H9 (cell line): Measurements from ENCODE around the gene ACSF3. TPM values are rescaled to one million over a fixed set of nuclear protein-coding genes. Genes with fewer than 3 reads are reported as not detected.

Source experiments
- DNase-seq: peaks from one replicate; pipeline ENCODE4 v3.0.0-alpha.2; 2017
- H2AFZ ChIP-seq: one replicate; pipeline ENCODE4 v1.6.1; 2013; ENCODE audit warnings: mild to moderate bottlenecking, low read length, control low read depth, moderate library complexity
- H2AK5ac ChIP-seq: 2 replicates; pipeline ENCODE4 v1.6.1; 2013; ENCODE audit warnings: low read length, control low read depth, mixed read lengths; ENCODE audit not compliant: insufficient read length
- H2BK120ac ChIP-seq: one replicate; pipeline ENCODE4 v1.6.1; 2013; ENCODE audit warnings: low read depth, mild to moderate bottlenecking, low read length, control low read depth, inconsistent platforms; ENCODE audit not compliant: poor library complexity, severe bottlenecking
- H2BK12ac ChIP-seq: 2 replicates; pipeline ENCODE4 v1.6.1; 2013; ENCODE audit warnings: low read length, control low read depth, mixed read lengths, low read depth; ENCODE audit not compliant: insufficient read length
- H2BK15ac ChIP-seq: 2 replicates; pipeline ENCODE4 v1.6.1; 2013; ENCODE audit warnings: low read depth, low read length, control low read depth
- H2BK20ac ChIP-seq: one replicate; pipeline ENCODE4 v1.6.1; 2013; ENCODE audit warnings: low read depth, mild to moderate bottlenecking, low read length, control low read depth, inconsistent platforms; ENCODE audit not compliant: poor library complexity, severe bottlenecking
- H2BK5ac ChIP-seq: 2 replicates; pipeline ENCODE4 v1.6.1; 2013; ENCODE audit warnings: low read length, control low read depth, mixed read lengths; ENCODE audit not compliant: insufficient read length
- H3K14ac ChIP-seq: 2 replicates; pipeline ENCODE4 v1.6.1; 2013; ENCODE audit warnings: low read length, control low read depth; ENCODE audit not compliant: insufficient read depth
- H3K18ac ChIP-seq: 2 replicates; pipeline ENCODE4 v1.6.1; 2013; ENCODE audit warnings: low read depth, mild to moderate bottlenecking, mixed read lengths, low read length, control low read depth; ENCODE audit not compliant: insufficient read length
- H3K23ac ChIP-seq: 2 replicates; pipeline ENCODE4 v1.6.1; 2013; ENCODE audit warnings: low read length, control low read depth, mixed read lengths, low read depth; ENCODE audit not compliant: insufficient read length
- H3K23me2 ChIP-seq: 2 replicates; pipeline ENCODE4 v1.6.1; 2013; ENCODE audit warnings: low read depth, mild to moderate bottlenecking, mixed read lengths, low read length, control low read depth; ENCODE audit not compliant: insufficient read length, poor library complexity, severe bottlenecking
- H3K27ac ChIP-seq: 2 replicates; pipeline ENCODE4 v1.5.1; 2013; ENCODE audit warnings: low read length, control low read depth, mixed read lengths, low read depth; ENCODE audit not compliant: insufficient read length
- H3K27me3 ChIP-seq: 2 replicates; pipeline ENCODE4 v1.6.1; 2013; ENCODE audit warnings: low read length, control low read depth, inconsistent platforms; ENCODE audit not compliant: insufficient read depth
- H3K4ac ChIP-seq: 2 replicates; pipeline ENCODE4 v1.6.1; 2013; ENCODE audit warnings: low read depth, mild to moderate bottlenecking, control low read depth, inconsistent platforms, low read length, moderate library complexity
- H3K4me1 ChIP-seq: 2 replicates; pipeline ENCODE4 v1.6.1; 2013; ENCODE audit warnings: low read length, control low read depth, inconsistent platforms; ENCODE audit not compliant: insufficient read depth
- H3K4me2 ChIP-seq: 2 replicates; pipeline ENCODE4 v1.6.1; 2013; ENCODE audit warnings: low read length, control low read depth, mixed read lengths; ENCODE audit not compliant: insufficient read length, insufficient read depth
- H3K56ac ChIP-seq: 2 replicates; pipeline ENCODE4 v1.6.1; 2013; ENCODE audit warnings: low read depth, mild to moderate bottlenecking, mixed read lengths, low read length, control low read depth; ENCODE audit not compliant: insufficient read length
- H3K79me1 ChIP-seq: 2 replicates; pipeline ENCODE4 v1.6.1; 2013; ENCODE audit warnings: low read depth, mild to moderate bottlenecking, moderate library complexity, low read length, control low read depth, inconsistent platforms; ENCODE audit not compliant: insufficient read depth, poor library complexity, severe bottlenecking
- H3K79me2 ChIP-seq: 2 replicates; pipeline ENCODE4 v1.6.1; 2013; ENCODE audit warnings: low read length, control low read depth, inconsistent platforms; ENCODE audit not compliant: insufficient read depth
- H3K9ac ChIP-seq: 2 replicates; pipeline ENCODE4 v1.6.1; 2013; ENCODE audit warnings: low read length, control low read depth, mixed read lengths; ENCODE audit not compliant: insufficient read length; ENCODE audit errors: extremely low read depth
- H3K9me3 ChIP-seq: one replicate; pipeline ENCODE4 v1.6.1; 2013; ENCODE audit warnings: low read depth, low read length, inconsistent platforms; ENCODE audit not compliant: control insufficient read depth
- H3T11ph ChIP-seq: one replicate; pipeline ENCODE4 v1.6.1; 2013; ENCODE audit warnings: mild to moderate bottlenecking, low read length, control low read depth, inconsistent platforms
- H4K20me1 ChIP-seq: one replicate; pipeline ENCODE4 v1.6.1; 2013; ENCODE audit not compliant: control insufficient read depth, insufficient read length, insufficient read depth
- H4K5ac ChIP-seq: 2 replicates; pipeline ENCODE4 v1.6.1; 2013; ENCODE audit warnings: low read depth, mild to moderate bottlenecking, mixed read lengths, low read length, control low read depth; ENCODE audit not compliant: insufficient read length
- H4K8ac ChIP-seq: replicated peaks from 2 replicates; pipeline ENCODE4 v1.6.1; 2013; ENCODE audit warnings: low read length, control low read depth, mixed read lengths, low read depth; ENCODE audit not compliant: insufficient read length
- H4K91ac ChIP-seq: 2 replicates; pipeline ENCODE4 v1.6.1; 2013; ENCODE audit warnings: low read depth, mild to moderate bottlenecking, moderate library complexity, mixed read lengths, low read length, control low read depth; ENCODE audit not compliant: insufficient read length
- H3K27ac Mint-ChIP-seq, 3 experiments: 2 replicates in 2 of 3; 3 replicates in 1 of 3; pipeline ENCODE4 v1.8.0; 2020 to 2021; ENCODE audit warnings: mixed read lengths in 3 of 3, mild to moderate bottlenecking in 1 of 3, moderate library complexity in 1 of 3
- H3K27me3 Mint-ChIP-seq: 2 replicates; pipeline ENCODE4 v1.8.0; 2021; ENCODE audit warnings: low read depth, mild to moderate bottlenecking, moderate library complexity, mixed read lengths
- H3K36me3 Mint-ChIP-seq, 3 experiments: 2 replicates in 2 of 3; 3 replicates in 1 of 3; pipeline ENCODE4 v1.8.0; 2020 to 2021; ENCODE audit warnings: low read depth in 3 of 3, mixed read lengths in 3 of 3; ENCODE audit not compliant: insufficient read depth in 1 of 3
- H3K4me1 Mint-ChIP-seq, 2 experiments: 2 replicates each; pipeline ENCODE4 v1.8.0; 2020; ENCODE audit warnings: mixed read lengths in 2 of 2
- H3K4me3 Mint-ChIP-seq, 2 experiments: 2 replicates in 1 of 2; 3 replicates in 1 of 2; pipeline ENCODE4 v1.8.0; 2020 to 2021; ENCODE audit warnings: mild to moderate bottlenecking in 2 of 2, mixed read lengths in 2 of 2, moderate library complexity in 1 of 2
- H3K9me3 Mint-ChIP-seq, 2 experiments: 2 replicates in 1 of 2; 3 replicates in 1 of 2; pipeline ENCODE4 v1.8.0; 2020; ENCODE audit warnings: mild to moderate bottlenecking in 2 of 2, mixed read lengths in 2 of 2, moderate library complexity in 1 of 2
- WGBS: extraction: QIAGEN DNeasy Blood & Tissue Kit; methylation state at CpG from one replicate; pipeline ENCODE4 v1.1.7; 2013; ENCODE audit warnings: missing lambda C conversion rate, low lambda C conversion rate, mixed read lengths; ENCODE audit not compliant: insufficient read length; ENCODE audit errors: extremely low coverage; 5-methylcytosine and 5-hydroxymethylcytosine counted together
- total RNA-seq: library from RNA; stranded (reverse); gene quantifications from 2 replicates; pipeline ENCODE4 v1.2.1, GENCODE V29; 2021
- TF ChIP-seq, protein P1 (sequence below): fragments of 200-600 bp; sonication (generic); conservative IDR thresholded peaks from 3 replicates; pipeline ENCODE4 v1.8.0; 2021; ENCODE audit warnings: antibody characterized with exemption, mild to moderate bottlenecking

ACSF3 gene
- total RNA-seq, 1 experiment from 2014 or later, result 31.3 TPM

DNA sequence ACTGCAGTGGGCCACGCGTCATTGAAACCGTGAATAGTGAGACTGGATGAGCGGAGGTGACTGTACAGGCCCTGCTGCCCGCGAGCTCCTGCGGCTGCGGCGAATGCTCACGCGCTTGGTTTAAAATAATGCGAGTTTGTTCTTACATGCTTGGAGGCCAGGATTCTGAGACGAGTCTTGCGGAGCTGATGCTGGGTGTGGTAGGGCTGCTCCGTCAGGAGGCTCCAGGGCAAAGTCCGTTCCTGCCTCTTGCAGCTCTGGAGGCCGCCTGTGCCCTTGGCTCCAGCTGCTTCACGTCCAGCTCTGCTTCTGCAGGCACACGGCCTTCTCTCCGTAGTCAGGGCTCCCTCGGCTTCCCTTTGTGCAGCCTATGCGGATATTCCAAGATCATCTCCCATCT, 9.5 kb downstream of the ACSF3 start:
- Histone ChIP-seq H3K18ac (no peak overlapping the region), H2BK20ac (no peak overlapping the region), H4K91ac (no peak overlapping the region), H3K23me2 (no peaks in the 10 kb centered on the region), H3K79me1 (no peaks in the 10 kb centered on the region), H3K9ac (no peak overlapping the region), H3K27ac (no peak overlapping the region), H4K20me1 (peaks cover 2% of the 10 kb centered on the region), H3K79me2 (no peaks in the 10 kb centered on the region), H2BK15ac (no peak overlapping the region), H2BK12ac (no peak overlapping the region), H3T11ph (no peak overlapping the region), H4K8ac (no peak overlapping the region), H3K4me2 (no peak overlapping the region), H3K27me3 (no peaks in the 10 kb centered on the region), H3K4me1 (no peaks in the 10 kb centered on the region), H3K23ac (no peak overlapping the region), H3K4ac (no peak overlapping the region), H3K56ac (no peak overlapping the region), H3K9me3 (no peaks in the 10 kb centered on the region), H3K14ac (no peak overlapping the region), H2AK5ac (no peak overlapping the region), H2AFZ (no peak overlapping the region), H4K5ac (no peak overlapping the region), H2BK5ac (no peak overlapping the region), H2BK120ac (no peak overlapping the region)
- no peaks in the 10 kb centered on the region for H3K9me3 Mint-ChIP-seq
- TF ChIP-seq, protein P1, sequence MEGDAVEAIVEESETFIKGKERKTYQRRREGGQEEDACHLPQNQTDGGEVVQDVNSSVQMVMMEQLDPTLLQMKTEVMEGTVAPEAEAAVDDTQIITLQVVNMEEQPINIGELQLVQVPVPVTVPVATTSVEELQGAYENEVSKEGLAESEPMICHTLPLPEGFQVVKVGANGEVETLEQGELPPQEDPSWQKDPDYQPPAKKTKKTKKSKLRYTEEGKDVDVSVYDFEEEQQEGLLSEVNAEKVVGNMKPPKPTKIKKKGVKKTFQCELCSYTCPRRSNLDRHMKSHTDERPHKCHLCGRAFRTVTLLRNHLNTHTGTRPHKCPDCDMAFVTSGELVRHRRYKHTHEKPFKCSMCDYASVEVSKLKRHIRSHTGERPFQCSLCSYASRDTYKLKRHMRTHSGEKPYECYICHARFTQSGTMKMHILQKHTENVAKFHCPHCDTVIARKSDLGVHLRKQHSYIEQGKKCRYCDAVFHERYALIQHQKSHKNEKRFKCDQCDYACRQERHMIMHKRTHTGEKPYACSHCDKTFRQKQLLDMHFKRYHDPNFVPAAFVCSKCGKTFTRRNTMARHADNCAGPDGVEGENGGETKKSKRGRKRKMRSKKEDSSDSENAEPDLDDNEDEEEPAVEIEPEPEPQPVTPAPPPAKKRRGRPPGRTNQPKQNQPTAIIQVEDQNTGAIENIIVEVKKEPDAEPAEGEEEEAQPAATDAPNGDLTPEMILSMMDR, result no peak
- peaks cover 5% of the 10 kb centered on the region in 2 experiments for H3K4me1 Mint-ChIP-seq
- no peaks in the 10 kb centered on the region for H3K27me3 Mint-ChIP-seq
- no peak overlapping the region for H3K4me3 Mint-ChIP-seq
- H3K27ac Mint-ChIP-seq, result no peak overlapping the region; a peak in 1 of 7 replicates
- WGBS, result no CpG with 5 or more reads among the region's 22 CpGs
- peaks cover 16 to 73% (median 63%) of the 10 kb centered on the region in 3 experiments for H3K36me3 Mint-ChIP-seq
- DNase-seq, result no peak
